ENCODE data around the gene BSG. TPM values are rescaled to one million over a fixed set of nuclear protein-coding genes. Genes with fewer than 3 reads are reported as not detected.

Gene BSG
- total and polyA plus RNA-seq, 11 donors, result 727 to 2,989 (median 1,462) TPM

GRCh38 chr19:571566-571974 is 826 bp upstream of the BSG start:
- Histone ChIP-seq H3K36me3 (peaks cover 0 to 4% (median 0%) of the 10 kb centered on the region in 9 donors), H3K27me3 (no peaks in the 10 kb centered on the region), H3K27ac (peak overlapping the region in 11 of 12 donors; percentile 62 to 98 (median 94)), H3K4me1 (peaks cover 0 to 47% (median 39%) of the 10 kb centered on the region in 12 donors), H3K9me3 (no peaks in the 10 kb centered on the region), H3K4me3 (peak overlapping the region; percentile 41 to 100 (median 98))
- intact Hi-C loops (cut with DNase I), result loop anchor here in 4 of 10 donors (5.0 kb wide), 1 partner anchor 39 kb away; the partner anchor contains the start of gene CDC34 (in 4 of the 4)
- WGBS, 4 donors, result 1 to 4% (median 3%) methylated on average over 14 of the region's 14 CpGs
- TF ChIP-seq CTCF (IDR thresholded peaks at IDR 0.05) (no peak), POLR2A (IDR thresholded peaks at IDR 0.05) (no peak)
- DNase-seq, result peak in 1 of 5 donors; percentile 51
- ATAC-seq, result no peak

- DNase-seq, result peak in 3 of 5 donors; percentile 53 to 83 (median 71)
Measured at GRCh38 chr19:572743-573518, 535 bp downstream of the BSG start.

GRCh38 chr19:573519-573825 is 1.1 kb downstream of the BSG start:
- H3K4me3 ChIP-seq, result peak overlapping the region; percentile 71 to 100 (median 98)
- TF ChIP-seq CTCF (IDR thresholded peaks at IDR 0.05) (no peak), POLR2A (IDR thresholded peaks at IDR 0.05) (no peak)
- peaks cover 3 to 65% (median 50%) of the 10 kb centered on the region in 12 donors for H3K4me1 ChIP-seq
- no peaks in the 10 kb centered on the region for H3K27me3 ChIP-seq
- DNase-seq (peak in 1 of 5 donors; percentile 43), ATAC-seq (no peak)
- peak overlapping the region; percentile 85 to 99 (median 96) for H3K27ac ChIP-seq
- no peaks in the 10 kb centered on the region for H3K9me3 ChIP-seq
- H3K36me3 ChIP-seq, result peaks cover 0 to 19% (median 4%) of the 10 kb centered on the region in 9 donors
- 1 to 3% (median 2%) methylated on average over 15 of the region's 15 CpGs for WGBS, 4 donors
- intact Hi-C loops (cut with DNase I), result loop anchor here in 9 of 10 donors (2.0 to 5.0 kb wide), 3 partner anchors 41 to 89 kb away; partner anchors contain the start of genes CDC34 (in 4 of the 9) and RNF126 (in 1 of the 9)

More at GRCh38 chr19:572743-573518, 535 bp downstream of the BSG start:
- Histone ChIP-seq H3K4me3 (peak overlapping the region; percentile 71 to 100 (median 98)), H3K4me1 (peaks cover under 1 to 60% (median 45%) of the 10 kb centered on the region in 12 donors), H3K27me3 (no peaks in the 10 kb centered on the region), H3K36me3 (peaks cover 0 to 13% (median 3%) of the 10 kb centered on the region in 9 donors), H3K9me3 (no peaks in the 10 kb centered on the region), H3K27ac (peak overlapping the region; percentile 85 to 99 (median 96))
- no peak for TF ChIP-seq POLR2A (IDR thresholded peaks at IDR 0.05)
- no peak for TF ChIP-seq CTCF (IDR thresholded peaks at IDR 0.05)
- WGBS, 4 donors, result 0 to 2% (median 0%) methylated on average over 6 to 55 of the region's 55 CpGs
- intact Hi-C loops (cut with DNase I), result loop anchor here in 9 of 10 donors (2.0 to 5.0 kb wide), 3 partner anchors 40 to 90 kb away; partner anchors contain the start of genes CDC34 (in 4 of the 9) and RNF126 (in 1 of the 9)
- peak in 2 of 4 donors; percentile 0 to 2 for ATAC-seq

All from heart left ventricle (tissue), 16 donors.